Measurements from ENCODE around the gene EPYC. TPM values are rescaled to one million over a fixed set of nuclear protein-coding genes. Genes with fewer than 3 reads are reported as not detected.

Gene EPYC
- total RNA-seq = not detected

GRCh38 chr12:91004872-91005271, at the start of gene EPYC:
EPYC (minus strand) TSS chr12:91004972; CDS start chr12:91002565, 2,407 bp downstream.
- H3K27ac ChIP-seq = no peak within 1 kb of the TSS
- no peaks in the 10 kb centered on the region for H3K4me1 ChIP-seq
- H3K4me3 ChIP-seq = no peak within 1 kb of the TSS
- H3K9me3 ChIP-seq = no peaks in the 10 kb centered on the region
- TF ChIP-seq CTCF (IDR thresholded peaks at IDR 0.05) = no peak
- intact Hi-C loops (cut with DNase I) = no loop called here
- no peaks in the 10 kb centered on the region for H3K36me3 ChIP-seq
- no peaks in the 10 kb centered on the region for H3K27me3 ChIP-seq
- no peak for DNase-seq (ENCODE audit: low spot score in 2 of 2)

GRCh38 chr12:91053951-91054715, 49.4 kb upstream of the EPYC start:
- Histone ChIP-seq H3K36me3 (no peaks in the 10 kb centered on the region), H3K4me1 (no peaks in the 10 kb centered on the region), H3K27me3 (no peaks in the 10 kb centered on the region), H3K9me3 (no peaks in the 10 kb centered on the region), H3K4me3 (no peak overlapping the region), H3K27ac (no peak overlapping the region)
- no peak for TF ChIP-seq CTCF (IDR thresholded peaks at IDR 0.05)
- DNase-seq (ENCODE audit: low spot score in 2 of 2) = no peak
- intact Hi-C loops (cut with DNase I) = no loop called here

- Histone ChIP-seq H3K9me3 (no peaks in the 10 kb centered on the region), H3K4me3 (no peak overlapping the region), H3K4me1 (no peaks in the 10 kb centered on the region), H3K27me3 (no peaks in the 10 kb centered on the region), H3K36me3 (no peaks in the 10 kb centered on the region), H3K27ac (no peak overlapping the region)
- no peak for TF ChIP-seq CTCF (IDR thresholded peaks at IDR 0.05)
- intact Hi-C loops (cut with DNase I) = no loop called here
- DNase-seq (ENCODE audit: low spot score in 2 of 2) = no peak
Observed at GRCh38 chr12:91052026-91052425, 47.3 kb upstream of the EPYC start.

DNA sequence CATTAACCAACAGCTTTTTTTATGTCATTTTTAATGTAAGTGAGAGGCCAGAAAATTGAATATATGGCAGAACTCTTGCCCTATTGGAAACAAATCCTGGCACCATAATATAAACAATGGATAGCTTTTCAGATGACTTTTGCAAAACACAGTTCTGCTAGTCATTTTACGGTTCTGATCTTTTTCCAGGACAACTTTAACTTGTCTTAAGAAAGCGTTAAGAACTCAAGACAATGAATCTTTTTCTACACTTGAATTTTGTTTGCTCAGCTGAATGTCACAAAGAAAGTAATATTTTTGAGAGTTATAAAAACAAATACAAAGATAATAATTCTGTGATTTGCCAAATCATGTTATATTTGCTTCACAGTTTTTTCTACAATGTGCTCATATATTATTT, 39.8 kb upstream of the EPYC start:
- intact Hi-C loops (cut with DNase I) = no loop called here
- Histone ChIP-seq H3K4me1 (no peaks in the 10 kb centered on the region), H3K27ac (no peak overlapping the region), H3K9me3 (no peaks in the 10 kb centered on the region), H3K27me3 (no peaks in the 10 kb centered on the region), H3K4me3 (no peak overlapping the region), H3K36me3 (no peaks in the 10 kb centered on the region)
- DNase-seq (ENCODE audit: low spot score in 2 of 2) = no peak
- TF ChIP-seq CTCF (IDR thresholded peaks at IDR 0.05) = no peak

GRCh38 chr12:91043408-91043807, 38.6 kb upstream of the EPYC start:
- no peaks in the 10 kb centered on the region for H3K36me3 ChIP-seq
- no peak for DNase-seq (ENCODE audit: low spot score in 2 of 2)
- H3K27ac ChIP-seq = no peak overlapping the region
- H3K27me3 ChIP-seq = no peaks in the 10 kb centered on the region
- TF ChIP-seq CTCF (IDR thresholded peaks at IDR 0.05) = no peak
- intact Hi-C loops (cut with DNase I) = no loop called here
- H3K9me3 ChIP-seq = no peaks in the 10 kb centered on the region
- H3K4me3 ChIP-seq = no peak overlapping the region
- no peaks in the 10 kb centered on the region for H3K4me1 ChIP-seq
